A549 (cell line): ENCODE results near the gene PIPOX.

Experiments
- CBX2 ChIP-seq: fragments of 200-600 bp; sonication (generic); IDR thresholded peaks from 2 replicates; pipeline ENCODE4 v1.6.1; 2016; ENCODE audit warnings: low read depth, mild to moderate bottlenecking, borderline replicate concordance
- CEBPB ChIP-seq, 2 experiments: fragments of >200 bp in 1 of 2; sonication (Bioruptor Twin) in 1 of 2; formaldehyde crosslinking in 1 of 2; IDR thresholded peaks; 2 replicates each; pipeline ENCODE4 v1.6.1; 2012 to 2016
- HDAC2 ChIP-seq: fragments of 200-600 bp; sonication (generic); IDR thresholded peaks from 2 replicates; pipeline ENCODE4 v1.6.1; 2016
- NFE2L2 ChIP-seq: fragments of 150-350 bp; conservative IDR thresholded peaks from 2 replicates; pipeline ENCODE4 v1.6.1; 2014; ENCODE audit warnings: low read length
- TF ChIP-seq, protein P1 (sequence below): fragments of >200 bp; sonication (Bioruptor Twin); formaldehyde crosslinking; IDR thresholded peaks from 3 replicates; pipeline ENCODE4 v1.5.1; 2016

DNA sequence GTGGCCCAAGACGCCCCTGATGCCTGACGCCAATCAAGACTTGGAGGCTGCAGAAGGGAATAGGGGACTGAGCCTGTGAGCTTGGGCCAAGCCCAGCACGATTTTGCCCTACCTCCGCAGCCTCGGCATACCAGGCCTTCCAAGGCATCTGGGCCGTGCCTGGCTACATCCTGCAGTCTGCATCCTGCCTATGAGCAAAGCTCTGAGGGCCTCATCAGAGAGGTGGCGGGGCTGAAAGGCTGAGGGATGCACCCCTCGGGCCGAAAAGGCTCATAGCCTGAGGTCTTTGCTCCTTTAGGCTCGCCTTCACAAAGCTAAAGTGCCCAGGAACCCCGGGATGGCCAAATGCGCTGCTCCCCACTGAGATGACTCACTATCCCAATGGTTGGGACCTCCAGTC, 39.7 kb upstream of the PIPOX start:
- TF ChIP-seq CEBPB (IDR thresholded peaks at IDR 0.05), result no peak
- TF ChIP-seq CBX2, result no peak
- no peak for TF ChIP-seq HDAC2
- TF ChIP-seq, protein P1, sequence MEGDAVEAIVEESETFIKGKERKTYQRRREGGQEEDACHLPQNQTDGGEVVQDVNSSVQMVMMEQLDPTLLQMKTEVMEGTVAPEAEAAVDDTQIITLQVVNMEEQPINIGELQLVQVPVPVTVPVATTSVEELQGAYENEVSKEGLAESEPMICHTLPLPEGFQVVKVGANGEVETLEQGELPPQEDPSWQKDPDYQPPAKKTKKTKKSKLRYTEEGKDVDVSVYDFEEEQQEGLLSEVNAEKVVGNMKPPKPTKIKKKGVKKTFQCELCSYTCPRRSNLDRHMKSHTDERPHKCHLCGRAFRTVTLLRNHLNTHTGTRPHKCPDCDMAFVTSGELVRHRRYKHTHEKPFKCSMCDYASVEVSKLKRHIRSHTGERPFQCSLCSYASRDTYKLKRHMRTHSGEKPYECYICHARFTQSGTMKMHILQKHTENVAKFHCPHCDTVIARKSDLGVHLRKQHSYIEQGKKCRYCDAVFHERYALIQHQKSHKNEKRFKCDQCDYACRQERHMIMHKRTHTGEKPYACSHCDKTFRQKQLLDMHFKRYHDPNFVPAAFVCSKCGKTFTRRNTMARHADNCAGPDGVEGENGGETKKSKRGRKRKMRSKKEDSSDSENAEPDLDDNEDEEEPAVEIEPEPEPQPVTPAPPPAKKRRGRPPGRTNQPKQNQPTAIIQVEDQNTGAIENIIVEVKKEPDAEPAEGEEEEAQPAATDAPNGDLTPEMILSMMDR, result no peak
- TF ChIP-seq NFE2L2, result no peak
